Measurements from ENCODE around the gene MIEF1.
A peak's percentile ranks its signal among the peaks of the same experiment; 100 is the strongest.

Gene MIEF1

GRCh38 chr22:39475902-39476301 lies 26.2 kb upstream of the MIEF1 start:
- TF ChIP-seq RAD21 (IDR thresholded peaks at IDR 0.05; ENCODE audit: low read depth) (no peak), YY1 (IDR thresholded peaks at IDR 0.05; ENCODE audit: low read depth) (no peak), ZBTB7A (IDR thresholded peaks at IDR 0.05; ENCODE audit: low read depth) (no peak), FOXM1 (IDR thresholded peaks at IDR 0.05; ENCODE audit: borderline replicate concordance, low read depth) (no peak), TCF12 (IDR thresholded peaks at IDR 0.05; ENCODE audit: low read depth) (no peak), EGR1 (IDR thresholded peaks at IDR 0.05) (no peak), CREB1 (IDR thresholded peaks at IDR 0.05; ENCODE audit: low read depth) (no peak), TEAD4 (IDR thresholded peaks at IDR 0.05) (no peak), TAF1 (IDR thresholded peaks at IDR 0.05; ENCODE audit: low read depth) (no peak), USF1 (IDR thresholded peaks at IDR 0.05) (no peak), NFIC (IDR thresholded peaks at IDR 0.05) (no peak), REST (IDR thresholded peaks at IDR 0.05; ENCODE audit: low read depth) (no peak), EP300 (IDR thresholded peaks at IDR 0.05; ENCODE audit: borderline replicate concordance) (no peak)

- TF ChIP-seq RAD21 (IDR thresholded peaks at IDR 0.05; ENCODE audit: low read depth) (no peak), TCF12 (IDR thresholded peaks at IDR 0.05; ENCODE audit: low read depth) (no peak), TAF1 (IDR thresholded peaks at IDR 0.05; ENCODE audit: low read depth) (no peak), NFIC (IDR thresholded peaks at IDR 0.05) (no peak), CREB1 (IDR thresholded peaks at IDR 0.05; ENCODE audit: low read depth) (no peak), EGR1 (IDR thresholded peaks at IDR 0.05) (no peak), FOXM1 (IDR thresholded peaks at IDR 0.05; ENCODE audit: borderline replicate concordance, low read depth) (no peak), MAX (IDR thresholded peaks at IDR 0.05) (no peak), YY1 (IDR thresholded peaks at IDR 0.05; ENCODE audit: low read depth) (no peak), ZBTB7A (IDR thresholded peaks at IDR 0.05; ENCODE audit: low read depth) (no peak), TEAD4 (IDR thresholded peaks at IDR 0.05) (no peak), REST (IDR thresholded peaks at IDR 0.05; ENCODE audit: low read depth) (no peak), USF1 (IDR thresholded peaks at IDR 0.05) (no peak), EP300 (IDR thresholded peaks at IDR 0.05; ENCODE audit: borderline replicate concordance) (no peak), CEBPB (IDR thresholded peaks at IDR 0.05) (no peak)
These were observed 25.4 kb upstream of the MIEF1 start for GRCh38 chr22:39476664-39477063.

GRCh38 chr22:39477542-39477941 lies 24.5 kb upstream of the MIEF1 start:
- TF ChIP-seq CEBPB (IDR thresholded peaks at IDR 0.05) = no peak
- no peak for TF ChIP-seq TEAD4 (IDR thresholded peaks at IDR 0.05)
- TF ChIP-seq EGR1 (IDR thresholded peaks at IDR 0.05) = no peak
- no peak for TF ChIP-seq MAX (IDR thresholded peaks at IDR 0.05)
- no peak for TF ChIP-seq FOXM1 (IDR thresholded peaks at IDR 0.05; ENCODE audit: borderline replicate concordance, low read depth)
- TF ChIP-seq ZBTB7A (IDR thresholded peaks at IDR 0.05; ENCODE audit: low read depth) = no peak
- no peak for TF ChIP-seq EP300 (IDR thresholded peaks at IDR 0.05; ENCODE audit: borderline replicate concordance)
- no peak for TF ChIP-seq RAD21 (IDR thresholded peaks at IDR 0.05; ENCODE audit: low read depth)
- TF ChIP-seq REST (IDR thresholded peaks at IDR 0.05; ENCODE audit: low read depth) = no peak
- TF ChIP-seq NFIC (IDR thresholded peaks at IDR 0.05) = no peak
- no peak for TF ChIP-seq YY1 (IDR thresholded peaks at IDR 0.05; ENCODE audit: low read depth)

GRCh38 chr22:39478441-39478850 lies 23.6 kb upstream of the MIEF1 start:
- 0 out of 2 replicates have a peak, but pooled peaks have one; percentile 48 for TF ChIP-seq ZBTB7A (IDR thresholded peaks at IDR 0.05; ENCODE audit: low read depth)
- peak; percentile 62; the same call in 1 of the 2 replicates for TF ChIP-seq TCF12 (IDR thresholded peaks at IDR 0.05; ENCODE audit: low read depth)
- TF ChIP-seq REST (IDR thresholded peaks at IDR 0.05; ENCODE audit: low read depth) = peak; percentile 99
- TF ChIP-seq MAX (IDR thresholded peaks at IDR 0.05) = peak; percentile 66
- TF ChIP-seq TEAD4 (IDR thresholded peaks at IDR 0.05) = no peak
- peak; percentile 56 for TF ChIP-seq NFIC (IDR thresholded peaks at IDR 0.05)
- no peak for TF ChIP-seq CREB1 (IDR thresholded peaks at IDR 0.05; ENCODE audit: low read depth)

Data from Ishikawa (cell line).